K562 (cell line): ENCODE results near the gene NKX6-2. TPM values are rescaled to one million over a fixed set of nuclear protein-coding genes. Genes with fewer than 3 reads are reported as not detected.

Source experiments
- EZH2 ChIP-seq: IDR thresholded peaks from 2 replicates; pipeline ENCODE4 v1.6.1; 2012; ENCODE audit warnings: low read depth, mild to moderate bottlenecking, inconsistent platforms, low read length, borderline replicate concordance
- KHSRP ChIP-seq: fragments of 450-650 bp; IDR thresholded peaks from 2 replicates; pipeline ENCODE4 v1.6.1; 2017
- KLF10 ChIP-seq: fragments of 250-450 bp; sonication (Bioruptor Pico); IDR thresholded peaks from 2 replicates; pipeline ENCODE4 v1.6.1; 2021; ENCODE audit warnings: matching md5 sums
- MGA ChIP-seq: fragments of 450-650 bp; IDR thresholded peaks from 2 replicates; pipeline ENCODE4 v1.6.1; 2016; ENCODE audit warnings: mild to moderate bottlenecking, moderate library complexity
- SRF ChIP-seq, 2 experiments: fragments of 250-450, 450-650 bp in 1 of 2; sonication (Bioruptor Pico) in 1 of 2; sonication (generic) in 1 of 2; formaldehyde crosslinking; IDR thresholded peaks; 2 replicates each; pipeline versions ENCODE4 v1.5.0 to v1.5.1; 2020 to 2022; ENCODE audit warnings: mild to moderate bottlenecking in 1 of 2, missing genetic modification reagents in 1 of 2
- SUPT5H ChIP-seq: fragments of 450-650 bp; IDR thresholded peaks from 2 replicates; pipeline ENCODE4 v1.6.1; 2016
- ZNF263 ChIP-seq: sonication (generic); formaldehyde crosslinking; IDR thresholded peaks from 2 replicates; pipeline ENCODE4 v1.8.0; 2022; ENCODE audit warnings: mild to moderate bottlenecking, missing genetic modification reagents, borderline replicate concordance
- polyA plus RNA-seq, 8 experiments: library from polyadenylated mRNA; depleted of rRNA in 4 of 8; stranded (reverse) in 5 of 8; unstranded in 3 of 8; fragments of >200 nt; fragmentation: Nextera tagmentation in 2 of 8; fragmentation: Illumina TruSeq in 1 of 8; extraction: Ambion mirVana in 2 of 8; extraction: Trizol in 1 of 8; gene quantifications; 2 replicates each; pipeline versions ENCODE4 v1.2.1 to v1.2.3, GENCODE V29; 2011 to 2014; ENCODE audit warnings: inconsistent platforms in 1 of 8, missing spikeins in 1 of 8
- total RNA-seq, 7 experiments: library from RNA; depleted of rRNA in 6 of 7; stranded (reverse); fragments of >200 nt in 6 of 7; fragmentation: Illumina TruSeq in 2 of 7; extraction: Trizol in 2 of 7; gene quantifications; 2 replicates each; pipeline versions ENCODE4 v1.2.1 to v1.2.3, GENCODE V29; 2011 to 2021; ENCODE audit warnings: low replicate concordance in 1 of 7
- TF ChIP-seq, protein P1 (sequence below): sonication (generic); formaldehyde crosslinking; IDR thresholded peaks from 2 replicates; pipeline ENCODE4 v1.8.0; 2022; ENCODE audit warnings: mild to moderate bottlenecking, missing genetic modification reagents, borderline replicate concordance
- TF ChIP-seq, protein P2 (sequence below): IDR thresholded peaks from 2 replicates; pipeline ENCODE4 v1.6.1; 2011; ENCODE audit warnings: borderline replicate concordance, low read depth, mild to moderate bottlenecking, moderate library complexity, low read length; ENCODE audit not compliant: insufficient read depth, poor library complexity, severe bottlenecking
- TF ChIP-seq, protein P3 (sequence below): fragments of 450-650 bp; formaldehyde crosslinking; IDR thresholded peaks from 2 replicates; pipeline ENCODE4 v1.4.0; 2022; ENCODE audit warnings: missing genetic modification characterization

Gene NKX6-2
- total and polyA plus RNA-seq, 9 of the 15 experiments (the other 6 are each of a cell fraction or from before 2014, with no cell fraction given) = 1.0 to 1.6 TPM; not detected in 7

DNA sequence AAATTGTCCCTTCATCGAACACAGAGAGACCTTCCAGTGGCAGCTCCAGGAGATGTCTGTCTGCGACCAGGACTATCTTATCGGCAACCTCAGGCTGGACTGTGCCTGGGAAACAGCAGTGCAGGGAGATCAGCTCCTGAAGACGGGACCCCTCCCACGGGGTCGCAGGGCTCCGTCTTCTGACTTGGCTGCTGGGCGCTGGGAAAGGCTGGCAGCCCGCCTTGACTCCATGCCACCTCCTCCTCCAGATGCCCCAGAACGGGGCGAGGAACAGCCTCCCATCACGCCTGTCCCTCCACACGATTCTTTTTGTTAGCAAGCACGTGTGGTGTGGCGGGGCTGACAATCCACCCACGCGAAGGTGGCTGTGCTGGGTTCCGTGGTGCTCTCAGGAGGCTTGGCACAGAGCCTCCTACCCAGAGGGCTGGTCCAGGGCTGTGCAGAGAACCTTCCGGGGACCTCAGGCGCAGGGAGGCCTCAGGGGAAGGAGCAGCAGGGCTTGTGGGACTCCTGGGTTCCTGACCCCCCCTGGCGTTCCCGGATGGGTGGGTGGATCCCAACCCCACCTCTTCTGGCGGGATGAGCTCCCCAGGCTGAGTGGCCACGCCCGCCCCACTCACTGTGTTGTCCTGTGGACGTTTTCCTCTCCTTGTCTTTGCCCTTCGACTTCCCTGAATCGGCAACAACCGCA is 47.6 kb upstream of the NKX6-2 start (continued):
- no peak for TF ChIP-seq MGA
- TF ChIP-seq, protein P1, sequence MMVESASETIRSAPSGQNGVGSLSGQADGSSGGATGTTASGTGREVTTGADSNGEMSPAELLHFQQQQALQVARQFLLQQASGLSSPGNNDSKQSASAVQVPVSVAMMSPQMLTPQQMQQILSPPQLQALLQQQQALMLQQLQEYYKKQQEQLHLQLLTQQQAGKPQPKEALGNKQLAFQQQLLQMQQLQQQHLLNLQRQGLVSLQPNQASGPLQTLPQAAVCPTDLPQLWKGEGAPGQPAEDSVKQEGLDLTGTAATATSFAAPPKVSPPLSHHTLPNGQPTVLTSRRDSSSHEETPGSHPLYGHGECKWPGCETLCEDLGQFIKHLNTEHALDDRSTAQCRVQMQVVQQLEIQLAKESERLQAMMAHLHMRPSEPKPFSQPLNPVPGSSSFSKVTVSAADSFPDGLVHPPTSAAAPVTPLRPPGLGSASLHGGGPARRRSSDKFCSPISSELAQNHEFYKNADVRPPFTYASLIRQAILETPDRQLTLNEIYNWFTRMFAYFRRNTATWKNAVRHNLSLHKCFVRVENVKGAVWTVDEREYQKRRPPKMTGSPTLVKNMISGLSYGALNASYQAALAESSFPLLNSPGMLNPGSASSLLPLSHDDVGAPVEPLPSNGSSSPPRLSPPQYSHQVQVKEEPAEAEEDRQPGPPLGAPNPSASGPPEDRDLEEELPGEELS = no peak
- TF ChIP-seq, protein P2, sequence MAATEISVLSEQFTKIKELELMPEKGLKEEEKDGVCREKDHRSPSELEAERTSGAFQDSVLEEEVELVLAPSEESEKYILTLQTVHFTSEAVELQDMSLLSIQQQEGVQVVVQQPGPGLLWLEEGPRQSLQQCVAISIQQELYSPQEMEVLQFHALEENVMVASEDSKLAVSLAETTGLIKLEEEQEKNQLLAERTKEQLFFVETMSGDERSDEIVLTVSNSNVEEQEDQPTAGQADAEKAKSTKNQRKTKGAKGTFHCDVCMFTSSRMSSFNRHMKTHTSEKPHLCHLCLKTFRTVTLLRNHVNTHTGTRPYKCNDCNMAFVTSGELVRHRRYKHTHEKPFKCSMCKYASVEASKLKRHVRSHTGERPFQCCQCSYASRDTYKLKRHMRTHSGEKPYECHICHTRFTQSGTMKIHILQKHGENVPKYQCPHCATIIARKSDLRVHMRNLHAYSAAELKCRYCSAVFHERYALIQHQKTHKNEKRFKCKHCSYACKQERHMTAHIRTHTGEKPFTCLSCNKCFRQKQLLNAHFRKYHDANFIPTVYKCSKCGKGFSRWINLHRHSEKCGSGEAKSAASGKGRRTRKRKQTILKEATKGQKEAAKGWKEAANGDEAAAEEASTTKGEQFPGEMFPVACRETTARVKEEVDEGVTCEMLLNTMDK = no peak
- TF ChIP-seq SRF (CRISPR knock-in tag; IDR thresholded peaks at IDR 0.05) = no peak
- TF ChIP-seq KLF10 = no peak
- no peak for TF ChIP-seq KHSRP
- TF ChIP-seq ZNF263 (CRISPR knock-in tag) = no peak
- TF ChIP-seq EZH2 = no peak
- TF ChIP-seq, protein P3, sequence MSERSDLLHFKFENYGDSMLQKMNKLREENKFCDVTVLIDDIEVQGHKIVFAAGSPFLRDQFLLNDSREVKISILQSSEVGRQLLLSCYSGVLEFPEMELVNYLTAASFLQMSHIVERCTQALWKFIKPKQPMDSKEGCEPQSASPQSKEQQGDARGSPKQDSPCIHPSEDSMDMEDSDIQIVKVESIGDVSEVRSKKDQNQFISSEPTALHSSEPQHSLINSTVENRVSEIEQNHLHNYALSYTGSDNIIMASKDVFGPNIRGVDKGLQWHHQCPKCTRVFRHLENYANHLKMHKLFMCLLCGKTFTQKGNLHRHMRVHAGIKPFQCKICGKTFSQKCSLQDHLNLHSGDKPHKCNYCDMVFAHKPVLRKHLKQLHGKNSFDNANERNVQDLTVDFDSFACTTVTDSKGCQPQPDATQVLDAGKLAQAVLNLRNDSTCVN = no peak
- no peak for TF ChIP-seq SUPT5H
